UCSD-AML1 (cell line): Measurements from ENCODE around the gene HRNR.
A peak's percentile ranks its signal among the peaks of the same experiment; 100 is the strongest.

Source experiments
- DNase-seq: peaks from one replicate; lab custom pipeline; 2025; ENCODE audit not compliant: unreplicated experiment; lab: John Stamatoyannopoulos, UW

HRNR gene

DNA sequence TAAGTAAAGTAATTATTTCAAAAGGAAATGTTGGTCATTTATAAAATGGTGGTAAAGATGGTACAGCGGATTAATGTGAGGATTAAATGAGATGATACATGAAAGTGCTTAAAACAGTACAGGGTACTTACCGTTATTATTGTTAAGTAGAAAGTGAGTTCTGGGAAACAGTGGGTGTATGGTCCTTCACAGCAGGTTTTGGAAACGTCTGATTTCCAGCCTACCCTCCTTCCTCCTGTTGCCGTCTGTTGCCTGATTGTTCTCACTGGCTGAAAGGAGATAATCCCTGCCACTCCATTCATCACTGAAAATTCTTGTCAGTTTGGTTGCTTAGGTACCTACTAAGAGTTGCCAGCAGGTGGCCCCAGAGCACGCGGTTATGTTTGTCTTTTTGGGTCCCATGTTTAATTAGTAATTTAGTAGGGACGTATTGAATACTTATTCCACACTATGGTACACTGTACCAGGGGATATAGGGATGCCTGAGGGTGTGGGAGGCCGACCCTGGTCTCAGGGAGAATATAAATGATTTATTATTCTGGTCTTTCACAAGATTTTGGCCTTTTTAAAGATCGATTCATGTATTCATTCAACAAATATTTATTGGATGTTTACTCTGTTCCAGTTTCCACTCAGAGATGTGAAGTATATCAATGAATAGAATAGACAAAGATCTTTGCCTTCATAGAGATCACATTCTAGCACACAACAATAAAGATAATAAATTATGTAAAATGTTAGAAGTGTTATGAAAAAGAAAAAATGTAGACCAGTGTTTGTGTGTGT lies 34.1 kb downstream of the HRNR start:
- peak; percentile 49 for DNase-seq

DNA sequence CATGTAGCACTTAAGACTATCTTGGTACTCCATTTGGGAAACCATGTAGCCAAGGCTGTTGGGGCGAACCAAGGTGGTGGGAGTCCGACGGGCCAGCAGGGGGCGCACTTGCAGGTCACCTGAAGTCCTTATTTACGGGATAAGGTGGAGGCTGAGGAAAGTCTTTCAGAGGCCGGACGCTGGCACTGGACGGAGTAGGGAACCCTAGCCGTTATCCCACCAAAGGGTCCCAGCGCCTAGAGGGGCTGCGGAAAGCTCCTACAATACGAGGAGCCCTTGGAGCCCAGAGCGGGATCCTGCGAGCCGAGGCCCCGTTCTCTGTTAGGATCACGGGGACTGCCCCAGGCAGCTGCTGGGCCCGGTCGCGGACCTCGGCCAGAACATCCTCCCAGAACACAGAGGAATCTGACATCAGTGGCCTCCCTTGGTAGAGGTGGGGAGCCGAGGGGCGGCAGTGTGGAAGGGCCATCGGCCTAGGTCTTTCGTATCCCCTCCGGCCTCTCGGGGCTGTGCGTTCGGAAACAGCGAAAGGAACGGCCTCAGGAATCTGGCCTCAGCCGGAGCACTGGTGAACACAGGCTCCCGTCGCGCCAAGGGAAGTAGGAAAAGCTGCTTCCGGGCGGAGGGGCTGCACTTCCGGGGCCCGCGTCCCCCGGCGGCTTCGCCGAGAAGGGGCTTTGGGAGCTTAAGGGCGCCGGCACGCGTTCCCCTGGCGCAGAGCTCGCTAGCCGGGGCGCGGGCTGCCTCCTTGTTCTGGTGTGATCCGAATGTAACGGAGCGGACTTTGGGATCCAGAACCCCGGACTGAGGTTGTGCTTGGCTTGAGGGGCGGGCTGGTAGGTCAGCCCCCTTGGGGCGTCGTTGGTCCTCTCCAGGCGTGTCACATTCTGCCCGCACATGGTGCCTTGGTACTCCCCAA lies 35.1 kb downstream of the HRNR start:
- peak; percentile 74 for DNase-seq

DNA sequence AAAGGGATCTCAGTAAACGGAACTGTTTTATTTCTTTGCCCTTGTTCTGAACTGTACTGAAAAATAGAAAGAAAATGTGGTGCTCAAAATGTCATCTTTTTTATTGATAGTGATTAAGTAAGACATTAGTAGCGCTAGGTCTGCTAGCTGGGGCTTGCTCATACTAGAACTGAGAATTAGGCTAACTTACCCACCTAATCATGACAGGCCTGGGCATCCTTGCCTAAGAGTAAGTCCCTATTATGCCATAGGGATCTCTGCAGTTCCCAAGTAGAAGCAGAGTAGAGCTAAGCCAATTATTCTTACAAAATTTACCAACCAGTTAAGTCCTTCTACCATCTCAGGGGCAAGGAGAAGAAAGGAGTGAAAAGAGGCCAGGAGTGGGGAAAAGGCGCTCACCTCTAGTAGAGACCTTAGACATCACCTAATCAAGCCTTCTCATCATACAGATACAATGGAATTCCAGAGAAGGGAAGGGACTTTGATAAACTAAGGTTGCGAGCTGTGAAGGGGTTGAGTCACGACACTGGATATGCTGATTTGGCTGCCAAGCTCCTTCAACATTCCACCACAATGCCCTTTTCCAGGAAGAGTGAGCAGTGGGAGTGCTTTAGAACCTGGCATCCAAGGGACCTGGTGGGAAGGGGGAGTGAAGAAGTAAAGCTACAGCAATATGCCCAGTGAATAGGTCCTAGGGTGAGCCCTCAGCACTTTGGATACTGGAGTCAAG lies 37.3 kb downstream of the HRNR start:
- no peak for DNase-seq

DNA sequence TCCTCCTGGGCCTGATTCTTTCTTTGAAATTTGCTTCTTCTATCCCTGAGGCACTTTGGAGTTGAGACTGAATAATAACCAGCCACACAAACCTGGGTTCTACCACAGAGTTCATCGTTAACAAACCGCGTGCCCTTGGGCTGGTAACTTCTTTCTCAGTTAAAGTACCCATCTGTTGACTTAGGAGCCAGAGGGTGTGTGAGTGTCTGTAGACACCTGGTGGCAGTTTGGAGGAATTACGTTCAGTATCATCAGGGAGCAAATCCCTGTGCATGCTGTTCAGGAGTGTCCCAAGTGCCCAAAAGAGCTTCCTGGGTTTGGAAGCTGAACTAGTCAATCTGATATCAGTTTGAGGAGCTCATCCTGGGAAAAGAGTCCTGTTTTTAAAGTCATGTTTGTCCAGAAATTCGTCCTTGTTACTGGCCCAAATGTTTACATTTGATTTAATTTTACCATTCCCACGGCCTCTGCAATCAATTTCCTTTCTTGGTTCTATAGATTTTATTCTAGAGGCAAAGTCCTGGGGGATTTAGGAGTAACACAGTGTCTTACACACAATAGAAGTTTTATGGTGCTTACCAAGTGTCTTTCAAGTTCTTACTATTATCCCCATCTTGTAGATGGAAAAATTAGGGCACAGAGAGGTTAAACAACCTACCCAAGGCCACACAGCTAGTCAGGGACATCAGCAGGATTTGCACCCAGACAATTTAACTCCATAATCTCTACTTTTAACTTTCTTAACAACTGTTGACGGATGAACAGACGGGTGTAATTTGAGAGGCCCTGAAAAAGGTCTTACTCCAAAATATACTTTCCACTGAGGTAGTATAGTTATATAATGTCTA lies 38.2 kb downstream of the HRNR start:
- DNase-seq, result no peak

DNA sequence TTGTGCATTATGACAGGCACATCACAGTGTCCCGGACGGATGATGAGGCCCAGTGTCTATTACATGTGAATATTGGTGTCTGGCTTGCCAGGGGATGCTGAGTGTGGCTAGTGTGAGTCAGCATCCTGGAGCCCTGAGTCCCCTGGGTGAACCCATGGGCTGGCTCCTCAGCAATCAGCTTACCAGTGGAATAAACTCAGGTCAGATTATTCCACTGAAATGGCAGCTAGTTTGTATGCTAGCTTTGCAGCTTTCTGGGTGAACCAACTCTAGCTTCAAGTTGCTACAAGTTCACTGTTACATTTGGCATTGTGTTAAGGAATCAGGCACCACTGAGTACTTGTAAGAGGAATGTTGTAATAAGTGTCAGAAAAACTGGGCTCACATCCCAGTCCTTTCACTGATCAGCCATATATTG lies 41.0 kb downstream of the HRNR start:
- no peak for DNase-seq

DNA sequence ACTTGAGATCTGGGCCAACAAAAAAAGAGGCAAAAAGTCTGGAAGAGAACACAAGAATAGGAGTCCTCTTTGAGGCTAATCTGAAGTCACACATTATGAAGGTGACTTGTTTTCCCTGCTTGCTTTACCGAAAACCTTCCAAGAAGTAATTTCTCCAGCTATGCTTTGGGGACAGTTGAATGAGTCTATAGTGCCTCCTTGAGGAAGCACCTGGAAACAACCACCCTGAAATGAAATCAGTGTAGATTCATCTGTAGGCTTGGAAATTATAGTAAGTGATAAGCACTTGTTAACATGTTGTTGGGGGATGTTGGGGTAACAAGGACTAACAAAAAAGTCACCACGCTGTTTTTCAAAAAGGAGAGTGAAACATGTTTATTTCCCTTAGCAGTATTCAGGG lies 41.6 kb downstream of the HRNR start:
- no peak for DNase-seq

DNA sequence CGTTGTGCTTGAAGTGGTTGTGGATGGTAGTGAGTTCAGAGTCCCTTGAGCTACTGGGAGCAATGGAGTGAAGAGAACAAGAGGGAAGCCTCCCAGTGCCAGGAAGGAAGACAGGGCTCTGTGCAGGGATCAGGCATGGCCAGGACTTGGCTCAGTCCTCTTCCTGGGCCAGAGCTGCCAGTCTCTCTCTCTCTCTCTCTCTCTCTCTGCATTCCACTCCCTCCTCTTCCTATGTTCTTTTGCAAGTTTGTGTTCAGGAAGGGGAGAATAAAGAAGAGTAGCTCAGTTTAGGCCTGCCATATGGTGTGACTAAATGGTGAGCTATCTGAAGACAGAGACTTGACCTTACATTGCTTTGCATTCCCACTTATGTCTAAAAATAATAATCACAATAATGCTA lies 44.4 kb downstream of the HRNR start:
- DNase-seq, result no peak

DNA sequence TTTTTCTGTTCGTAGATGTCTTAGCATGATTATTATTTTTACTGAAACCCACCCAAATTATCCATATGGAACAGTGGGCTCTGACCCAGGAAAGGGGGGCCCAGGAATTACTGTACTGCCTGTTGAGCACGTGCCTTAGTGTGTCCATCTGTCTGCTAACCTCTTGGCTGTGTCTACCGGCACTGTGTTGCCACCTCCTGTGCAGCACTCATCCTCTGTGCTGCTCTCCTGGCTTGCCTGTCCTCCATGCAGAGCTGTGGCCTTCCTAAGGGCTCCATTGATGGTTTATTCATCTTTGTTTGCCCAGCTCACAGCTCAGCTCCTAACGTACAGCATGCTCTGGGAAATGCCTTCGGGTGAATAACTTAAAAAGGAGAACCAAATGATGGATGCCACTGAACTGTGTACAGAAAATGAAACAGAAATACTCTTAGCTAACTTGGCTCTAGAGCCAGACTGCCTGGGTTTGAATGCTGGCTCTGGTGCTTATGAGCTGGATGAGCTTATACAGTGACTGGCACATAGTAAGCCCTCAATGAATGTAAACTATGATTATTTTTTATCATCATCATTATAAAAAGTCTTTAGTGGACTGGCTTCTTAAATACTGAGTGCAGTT lies 53.6 kb downstream of the HRNR start:
- no peak for DNase-seq

DNA sequence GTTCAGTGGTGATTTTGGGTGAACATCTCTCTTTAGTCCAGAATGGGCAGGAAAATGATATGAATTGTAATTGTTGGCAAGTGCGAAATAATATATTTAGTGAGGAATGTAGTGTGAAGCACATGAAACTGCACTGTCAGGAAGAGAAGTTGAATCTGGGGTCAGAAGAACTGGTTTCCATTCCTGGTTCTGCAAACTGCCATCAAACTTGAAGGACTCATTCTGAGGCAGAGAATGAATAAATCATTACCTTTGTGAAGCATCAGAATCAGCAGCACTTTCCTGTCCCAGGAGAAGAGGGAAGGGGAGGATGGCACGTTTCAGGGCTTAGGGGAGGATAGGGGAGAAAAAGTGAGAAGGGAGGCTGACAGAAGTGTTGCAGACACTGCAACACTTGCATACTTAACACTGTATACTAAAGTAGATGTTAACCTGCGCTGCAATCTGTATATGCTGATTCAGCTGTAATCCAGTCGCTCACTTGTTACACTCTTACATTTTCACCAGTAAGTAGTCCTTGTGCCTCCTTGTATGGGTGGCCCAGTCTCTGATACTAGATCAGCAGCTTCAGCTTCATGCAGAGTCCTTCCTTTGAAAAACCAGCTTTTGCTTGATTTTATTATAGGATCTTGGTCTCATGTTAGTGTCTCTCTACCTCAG lies 54.5 kb downstream of the HRNR start:
- no peak for DNase-seq

DNA sequence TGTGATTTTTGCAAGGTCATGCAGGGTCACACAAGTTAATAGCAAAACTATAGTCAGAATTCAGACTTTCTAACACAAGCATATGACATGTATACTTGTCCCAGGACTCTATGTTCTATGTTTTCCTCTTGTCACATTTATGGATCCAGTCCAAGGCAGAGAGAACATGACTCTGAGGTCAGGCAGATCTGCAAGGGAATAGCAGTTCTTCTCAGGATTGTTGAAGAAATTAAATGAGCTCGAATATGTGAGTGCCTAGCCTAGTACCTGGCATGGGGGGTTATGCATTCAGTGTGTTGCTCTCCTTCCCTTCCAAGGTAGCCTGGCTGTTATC lies 55.5 kb downstream of the HRNR start:
- no peak for DNase-seq

DNA sequence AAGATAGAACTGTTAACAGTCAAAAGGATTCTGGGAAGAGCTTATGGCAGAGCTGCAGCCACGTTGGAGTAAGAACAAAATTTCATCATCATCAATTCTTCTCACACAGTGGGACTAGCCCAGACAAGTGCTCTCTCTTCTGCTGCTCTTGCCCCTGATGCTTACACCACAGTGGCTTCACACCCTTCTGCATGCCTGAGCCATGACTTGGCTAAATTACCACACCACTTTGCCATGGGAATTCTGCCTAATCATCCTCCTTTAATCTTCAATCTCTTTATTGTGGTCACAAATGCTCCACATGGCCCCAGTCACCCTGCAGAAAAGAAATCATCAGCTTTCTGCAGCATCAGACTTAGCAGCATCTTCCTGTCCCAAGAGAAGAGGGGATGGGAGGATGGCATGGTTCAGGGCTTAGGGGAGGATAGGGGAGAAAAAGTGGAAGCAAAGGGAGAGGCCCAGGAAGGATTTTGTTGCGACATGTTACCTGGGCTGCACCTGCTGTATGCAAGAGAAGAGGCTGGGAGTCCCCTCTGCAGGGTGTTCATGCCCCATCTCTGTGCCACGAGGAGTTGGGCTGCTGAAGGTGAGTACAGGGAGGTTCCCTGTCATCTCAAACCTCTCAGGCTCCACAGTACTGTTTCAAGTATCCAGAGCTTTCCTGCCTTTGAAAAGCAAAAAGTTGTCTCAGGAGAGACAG lies 56.0 kb downstream of the HRNR start:
- no peak for DNase-seq

DNA sequence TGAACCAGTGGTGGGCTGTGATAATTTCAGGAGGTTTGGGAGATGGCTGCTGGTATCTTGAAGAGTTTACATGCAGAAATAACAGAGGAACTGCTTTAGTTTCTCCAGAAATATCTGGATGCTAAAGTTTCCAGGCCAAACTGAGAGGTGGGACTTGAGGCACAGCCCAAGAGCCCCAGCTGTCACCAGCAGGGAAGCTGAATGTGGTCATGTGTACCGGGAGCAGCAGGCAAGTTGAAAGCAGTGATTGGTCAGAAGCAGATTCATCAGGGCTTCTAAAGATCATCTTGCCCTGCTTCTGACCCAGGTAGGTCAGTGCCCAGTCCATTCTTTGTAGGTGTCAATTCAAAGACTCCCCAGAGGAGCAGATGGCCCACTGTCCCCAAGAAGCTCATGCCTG lies 57.0 kb downstream of the HRNR start:
- DNase-seq, result no peak

DNA sequence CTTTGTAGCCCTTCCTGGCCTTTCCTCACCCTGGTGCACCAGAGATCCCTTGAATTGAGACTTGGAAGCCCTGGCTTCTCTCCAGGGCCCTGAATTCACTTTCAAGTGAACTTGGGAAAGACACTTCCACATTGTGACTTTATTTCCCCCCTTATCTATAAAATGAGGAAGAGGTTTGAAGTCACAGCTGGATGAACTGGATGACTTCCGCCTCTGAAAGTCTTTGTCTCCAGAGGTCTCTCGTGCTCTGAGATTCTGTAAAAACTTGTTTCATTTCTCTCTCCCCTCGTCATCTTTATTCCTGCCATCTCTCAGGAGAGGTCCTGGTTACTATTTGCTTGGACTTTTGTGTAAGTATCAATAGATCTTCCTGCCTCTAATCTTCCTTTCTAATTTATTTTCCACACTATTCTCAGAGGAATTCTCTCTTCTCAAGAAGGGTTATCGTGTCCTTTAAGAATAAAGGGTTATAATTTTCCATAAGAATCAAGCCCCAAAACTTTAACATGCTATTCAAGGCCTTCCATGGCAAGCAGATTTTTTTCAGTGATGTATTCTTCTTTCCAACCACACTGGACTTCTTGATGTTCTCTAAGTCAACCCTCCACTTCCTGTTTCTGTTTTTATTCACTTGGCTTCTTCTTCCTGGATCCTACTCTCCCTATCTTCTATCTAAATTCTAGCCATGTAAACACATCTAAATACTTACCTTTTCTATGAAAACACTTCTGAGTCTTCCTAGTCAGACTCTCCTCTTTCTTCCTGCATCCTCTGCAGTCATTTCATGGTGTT lies 58.5 kb downstream of the HRNR start:
- DNase-seq, result no peak

DNA sequence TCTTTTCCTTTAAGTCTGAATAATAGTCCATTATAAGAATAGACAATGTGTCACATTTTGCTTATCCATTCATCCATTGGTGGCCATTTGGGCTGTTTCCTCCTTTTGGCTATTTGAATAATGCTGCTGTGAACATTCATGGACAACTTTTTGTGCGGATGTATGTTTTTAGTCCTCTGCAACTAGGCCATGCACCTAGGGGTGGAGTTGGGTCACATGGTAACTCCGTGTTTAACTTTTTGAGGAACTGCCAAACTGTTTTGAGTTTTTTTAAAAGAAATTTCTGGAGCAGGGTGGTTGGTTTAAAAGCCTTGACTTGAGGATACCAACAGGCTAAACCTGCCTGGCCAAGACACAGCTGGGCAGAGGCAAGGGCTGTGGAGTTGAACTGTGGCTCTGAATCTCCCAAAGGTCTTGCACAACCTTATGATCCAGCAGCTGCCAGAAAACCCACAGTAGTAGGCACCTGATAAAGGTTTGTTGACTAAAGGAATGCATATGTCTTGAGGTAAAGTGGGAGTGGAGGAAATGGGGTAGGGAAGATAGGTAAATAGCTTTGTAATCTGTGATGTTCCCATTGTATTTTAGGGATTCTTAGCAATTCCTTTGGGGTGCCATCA lies 59.4 kb downstream of the HRNR start:
- no peak for DNase-seq

DNA sequence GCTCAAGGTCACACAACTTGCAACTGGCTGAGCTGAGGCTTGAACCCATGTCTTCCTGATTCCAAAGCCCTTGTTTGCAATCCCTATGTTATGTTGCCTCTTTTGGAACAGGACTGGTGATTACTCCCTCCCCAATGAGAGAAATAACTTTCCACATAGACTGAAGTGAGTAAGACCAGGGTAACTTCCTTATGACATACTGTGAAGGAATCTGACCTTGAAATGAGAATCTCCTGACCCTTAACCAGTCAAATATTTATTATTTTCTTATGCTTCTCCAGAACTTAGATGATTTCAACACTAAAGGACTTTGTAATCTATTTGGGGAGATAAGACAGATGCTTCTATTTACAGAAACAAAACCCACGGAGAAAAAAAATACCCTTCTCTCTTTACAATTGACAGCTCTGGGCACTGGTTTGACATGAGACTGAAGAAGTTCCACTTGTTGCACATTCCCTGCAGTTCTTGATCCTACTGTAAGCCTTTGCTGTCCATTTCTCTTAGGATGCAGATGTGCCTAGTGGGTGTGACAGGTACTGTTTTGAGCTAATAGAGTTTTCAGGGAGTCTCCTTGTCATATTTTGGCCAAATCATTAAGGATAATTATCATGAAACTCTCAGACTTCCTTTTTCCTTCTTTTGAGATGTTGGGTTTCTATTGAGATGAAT lies 61.1 kb downstream of the HRNR start:
- no peak for DNase-seq
